Skin of body (tissue), 2 donors: ENCODE measurements around the gene CDKAL1. TPM values are rescaled to one million over a fixed set of nuclear protein-coding genes. Genes with fewer than 3 reads are reported as not detected.
A peak's percentile ranks its signal among the peaks of the same experiment; 100 is the strongest.
"Not testable (repeated sequence)": the region's sequence is repeated elsewhere in the genome, so short reads cannot be mapped to it uniquely, and the experiment has no call there.

Source experiments
- DNase-seq: peaks from one replicate; lab custom pipeline; 2025; lab: John Stamatoyannopoulos, UW
- total RNA-seq: library from RNA; depleted of rRNA; stranded (reverse); fragments of >200 nt; gene quantifications from one replicate; pipeline ENCODE4 v1.2.3, GENCODE V29; 2014

The CDKAL1 gene
- total RNA-seq, 1 donor from 2014 or later: 38.4 TPM

GRCh38 chr6:20633566-20634340 is 99.5 kb downstream of the CDKAL1 start:
- peak; percentile 32 for DNase-seq

DNA sequence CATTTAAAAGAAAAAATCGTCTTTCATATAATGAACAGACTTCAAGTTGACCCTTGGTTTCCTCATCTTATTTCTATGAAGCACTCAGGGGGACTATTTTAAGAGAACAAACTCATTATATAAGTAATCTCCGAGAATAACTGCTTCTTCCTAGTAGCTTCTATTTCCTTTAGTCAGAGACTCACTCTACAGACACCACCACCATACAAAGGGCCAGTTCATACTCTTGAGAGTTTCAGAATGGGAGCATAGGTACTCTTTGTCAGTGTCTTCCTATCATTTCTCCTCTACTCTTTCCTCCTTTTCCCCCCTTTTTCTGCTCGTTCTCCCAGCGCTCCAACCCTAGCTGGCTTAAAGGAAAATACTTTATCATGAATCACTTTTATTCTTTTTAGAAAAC is 104.9 kb downstream of the CDKAL1 start:
- no peak for DNase-seq

GRCh38 chr6:20640181-20640580 is 105.9 kb downstream of the CDKAL1 start:
- DNase-seq: no peak

DNA sequence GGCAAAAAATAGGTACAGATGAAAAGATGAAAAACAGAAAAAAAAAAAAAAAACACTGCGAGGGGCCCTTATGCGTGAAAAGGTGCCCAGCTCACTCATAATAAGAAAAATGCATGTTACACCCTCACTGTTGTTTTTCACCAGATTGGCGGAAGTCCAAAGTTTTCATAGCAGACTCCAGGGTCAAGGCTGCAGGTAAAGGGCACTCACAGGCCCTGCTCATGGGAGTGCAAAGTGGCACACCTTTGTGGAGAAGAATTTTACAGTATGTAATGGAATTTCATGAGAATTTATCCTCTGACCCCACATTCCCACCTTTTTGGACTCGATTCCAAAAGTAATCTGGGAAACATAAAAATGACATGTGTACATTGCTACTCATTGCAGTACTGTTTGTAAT is 108.2 kb downstream of the CDKAL1 start:
- no peak for DNase-seq

- DNase-seq: no peak
These were observed 110.6 kb downstream of the CDKAL1 start for GRCh38 chr6:20644667-20645370.

- DNase-seq: not testable (repeated sequence)
These were observed 111.3 kb downstream of the CDKAL1 start for GRCh38 chr6:20645572-20645971.

DNA sequence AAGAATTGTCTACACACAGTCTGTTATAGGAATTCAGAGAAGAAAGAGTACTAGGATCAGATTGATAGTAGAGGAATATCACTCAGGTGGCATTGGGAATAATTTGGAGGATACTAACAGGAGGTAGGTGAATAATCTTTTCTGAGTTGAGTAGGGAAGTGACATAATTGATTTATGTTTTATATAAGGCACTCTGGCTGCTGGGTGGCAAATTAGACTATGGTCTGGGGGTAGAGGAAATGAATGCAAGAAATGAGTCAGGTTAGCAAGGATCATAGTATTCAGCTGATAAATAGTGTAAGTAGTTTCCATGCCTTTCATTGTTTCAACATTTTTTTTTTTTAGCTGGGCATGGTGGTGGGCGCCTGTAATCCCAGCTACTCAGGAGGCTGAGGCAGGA is 113.3 kb downstream of the CDKAL1 start:
- DNase-seq: no peak

DNA sequence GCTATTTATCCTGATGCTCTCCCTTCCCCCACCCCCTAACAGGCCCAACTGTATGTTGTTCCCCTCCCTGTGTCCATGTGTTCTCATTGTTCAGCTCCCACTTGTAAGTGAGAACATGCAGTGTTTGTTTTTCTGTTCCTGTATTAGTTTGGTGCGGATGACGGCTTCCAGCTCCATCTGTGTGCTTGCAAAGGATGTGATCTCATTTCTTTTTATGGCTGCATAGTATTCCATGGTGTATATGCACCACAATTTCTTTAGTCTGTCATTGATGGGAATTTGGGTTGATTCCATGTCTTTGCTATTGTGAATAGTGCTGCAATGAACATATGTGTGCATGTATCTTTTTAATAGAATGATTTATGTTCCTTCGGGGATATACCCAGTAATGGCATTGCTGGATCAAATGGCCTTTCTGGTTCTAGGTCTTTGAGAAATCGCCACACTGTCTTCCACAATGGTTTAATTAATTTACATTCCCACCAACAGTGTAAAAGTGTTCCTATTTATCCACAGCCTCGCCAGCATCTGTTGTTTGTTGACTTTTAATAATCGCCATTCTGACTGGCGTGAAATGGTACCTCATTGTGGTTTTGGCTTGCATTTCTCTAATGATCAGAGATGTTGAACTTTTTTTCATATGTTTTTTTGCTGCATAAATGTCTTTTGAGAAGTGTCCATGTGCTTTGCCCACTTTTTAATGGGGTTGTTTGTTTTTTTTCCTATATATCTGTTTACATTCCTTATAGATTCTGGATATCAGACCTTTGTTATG is 115.6 kb downstream of the CDKAL1 start:
- DNase-seq: not testable (repeated sequence)

DNA sequence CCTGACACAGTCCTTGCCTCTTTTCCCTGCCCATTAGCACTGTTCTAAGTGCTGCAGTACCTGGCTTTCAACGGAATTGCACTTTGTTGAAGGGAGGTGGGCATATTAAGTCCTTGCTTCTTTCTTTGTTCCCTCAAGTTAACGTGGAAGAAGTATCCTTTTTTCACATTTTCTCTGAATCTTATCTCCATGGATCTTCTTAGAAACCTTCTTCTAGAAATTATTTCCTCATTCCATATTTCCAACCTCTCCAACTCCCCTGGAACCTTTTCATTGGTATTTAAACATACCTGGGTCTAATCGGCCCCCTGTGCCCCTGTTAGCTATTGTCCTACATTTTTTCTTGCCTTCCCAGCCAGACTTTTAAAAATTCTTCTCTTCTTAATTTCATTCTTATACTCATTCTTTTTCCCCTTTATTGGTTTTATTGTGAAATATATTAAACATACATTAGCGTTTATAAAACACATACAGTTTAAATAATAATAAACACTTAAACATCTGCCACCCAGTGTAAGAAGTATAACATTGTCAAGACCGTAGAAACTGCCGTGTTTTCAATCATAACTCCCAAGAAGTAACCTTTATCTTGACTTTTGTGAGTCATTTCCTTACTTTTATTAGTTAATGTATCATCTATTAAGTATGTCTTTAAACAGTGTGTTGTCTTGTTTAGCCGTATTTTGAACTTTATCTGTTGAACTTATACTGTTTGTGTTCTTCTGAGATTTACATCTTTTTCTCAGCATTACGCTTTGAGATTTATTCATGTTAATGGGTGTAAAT is 118.2 kb downstream of the CDKAL1 start:
- no peak for DNase-seq

GRCh38 chr6:20653085-20653479 is 118.8 kb downstream of the CDKAL1 start:
- no peak for DNase-seq

DNA sequence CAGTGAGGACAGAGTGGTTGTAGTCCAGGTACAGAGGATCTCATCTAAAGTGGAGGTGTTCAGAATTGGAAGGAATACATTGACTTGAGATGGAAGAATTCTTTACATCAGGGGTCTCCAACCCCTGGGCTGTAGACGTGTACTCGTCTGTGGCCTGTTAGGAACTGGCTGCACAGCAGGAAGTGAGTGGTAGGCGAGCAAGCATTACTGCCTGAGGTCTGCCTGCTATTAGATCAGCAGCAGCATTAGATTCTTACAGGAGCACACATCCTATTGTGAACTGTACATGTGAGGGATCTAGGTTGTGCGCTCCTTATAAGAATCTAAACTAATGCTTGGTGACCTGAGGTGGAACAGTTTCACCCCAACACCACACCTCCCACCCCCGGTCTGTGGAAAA is 121.1 kb downstream of the CDKAL1 start:
- no peak for DNase-seq

GRCh38 chr6:20657274-20657800 is 123.1 kb downstream of the CDKAL1 start:
- no peak for DNase-seq

DNA sequence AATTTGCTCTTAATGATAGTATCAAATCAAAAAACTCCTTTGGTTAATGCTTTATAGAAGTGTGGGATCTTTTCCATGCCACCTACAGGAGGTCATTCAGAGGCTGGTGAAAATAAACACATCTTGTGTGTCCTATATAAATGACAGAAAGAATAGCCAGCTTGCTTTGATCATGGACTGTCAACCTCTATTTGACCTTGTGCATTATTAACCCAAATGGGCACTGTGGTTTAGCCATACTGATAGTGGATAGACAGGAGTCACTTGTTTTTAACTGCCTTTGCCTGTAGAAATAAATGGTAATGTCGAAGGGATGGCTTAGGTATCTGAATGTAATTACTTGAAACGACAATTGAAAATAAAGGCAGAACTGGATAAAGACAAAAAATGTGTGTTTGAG is 123.8 kb downstream of the CDKAL1 start:
- DNase-seq: no peak

- DNase-seq: no peak
These were observed 124.3 kb downstream of the CDKAL1 start for GRCh38 chr6:20658516-20658915.

GRCh38 chr6:20660534-20660933 is 126.3 kb downstream of the CDKAL1 start:
- no peak for DNase-seq

DNA sequence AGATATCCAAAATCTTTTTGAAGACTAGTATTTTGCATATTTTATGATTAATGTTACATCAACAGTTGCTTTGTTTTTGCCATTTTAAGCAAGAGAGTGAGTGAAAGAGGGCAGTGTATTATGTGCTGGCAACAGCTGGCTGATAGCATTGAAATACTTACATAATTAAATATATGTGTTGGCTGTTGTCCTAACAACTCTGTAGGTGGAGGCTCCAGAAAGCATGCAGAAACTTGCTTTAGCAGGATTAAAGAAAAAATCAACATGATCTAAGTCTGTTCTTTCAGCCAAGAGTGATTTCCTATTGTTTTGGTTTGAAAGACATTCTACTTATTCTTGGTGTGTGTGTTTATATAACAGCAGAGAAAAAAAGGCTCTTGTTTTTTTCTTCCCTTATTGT is 127.5 kb downstream of the CDKAL1 start:
- DNase-seq: peak; percentile 35

DNA sequence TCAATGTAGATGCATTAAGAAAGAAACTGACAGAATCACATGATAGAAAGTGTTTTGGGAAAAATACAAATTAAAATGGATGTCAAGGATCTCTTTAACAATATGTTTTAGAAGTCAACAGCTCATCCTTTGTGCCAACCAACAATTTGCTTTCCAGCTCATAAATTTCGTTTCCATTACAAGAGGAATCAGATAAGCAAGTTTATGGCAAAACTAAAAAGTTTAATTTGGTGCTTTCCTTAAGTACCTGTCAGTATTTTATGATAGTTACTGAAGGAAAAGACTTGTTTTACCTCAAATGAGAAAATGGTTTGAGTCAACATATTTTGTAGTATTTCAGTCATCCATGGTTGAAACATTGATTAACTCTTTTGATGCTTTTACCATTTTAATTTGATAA is 130.0 kb downstream of the CDKAL1 start:
- DNase-seq: no peak

- DNase-seq: no peak
These were observed 131.0 kb downstream of the CDKAL1 start for GRCh38 chr6:20665290-20665689.

DNA sequence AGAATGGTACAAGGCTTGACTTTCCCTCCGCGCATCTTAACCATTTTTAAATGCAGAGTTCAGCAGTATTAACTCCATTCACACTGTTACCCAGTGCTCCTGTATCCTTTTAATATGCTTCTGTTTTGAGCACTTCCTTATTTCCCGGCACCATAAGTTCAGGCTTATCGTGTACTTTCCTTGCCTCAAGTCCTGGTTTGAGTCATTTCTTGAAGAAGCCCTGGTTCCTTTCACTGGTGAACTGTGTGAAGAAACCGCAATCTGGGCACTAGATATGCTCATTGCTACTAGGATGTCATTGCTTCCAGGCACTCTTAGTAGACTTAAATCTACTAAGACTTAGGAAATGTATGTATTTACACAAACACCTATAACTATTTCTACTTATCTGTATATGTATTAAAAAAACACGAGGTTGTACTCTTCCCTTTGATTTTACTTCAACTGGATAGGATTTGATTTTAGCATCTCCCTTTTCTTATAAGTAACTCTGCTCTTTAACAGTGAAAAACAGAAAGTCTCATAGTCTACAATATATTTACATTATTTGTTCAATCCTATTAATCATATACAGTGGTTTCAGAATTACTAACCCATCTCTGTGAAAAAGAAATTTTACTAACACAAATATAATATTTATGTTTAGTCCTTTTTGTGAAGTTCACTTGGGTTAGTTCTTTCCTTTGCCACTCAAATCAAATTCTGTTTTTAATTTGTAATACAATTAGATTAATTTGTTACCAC is 135.5 kb downstream of the CDKAL1 start:
- no peak for DNase-seq

DNA sequence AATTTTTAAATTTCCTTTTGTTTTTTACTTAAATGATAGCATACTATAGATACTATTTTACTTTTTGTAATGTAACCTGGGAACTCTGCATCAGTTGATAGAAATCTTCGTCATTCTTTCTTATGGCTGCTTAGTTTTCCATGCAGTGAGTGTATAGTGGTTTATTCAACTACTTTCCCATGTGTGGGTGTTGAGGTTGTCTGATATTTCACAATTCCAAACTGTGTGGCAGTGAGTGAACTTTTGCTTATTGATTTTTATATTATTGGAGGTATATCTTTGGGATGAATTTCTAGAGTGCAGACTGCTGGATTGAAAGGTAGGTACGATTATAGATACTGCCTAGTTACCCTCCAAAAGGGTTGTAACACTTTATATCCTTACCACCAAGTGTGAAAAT is 136.5 kb downstream of the CDKAL1 start:
- no peak for DNase-seq
